HG02884 (cell line): ENCODE data around the gene ADRA1B.
"Not testable (repeated sequence)": the region's sequence is repeated elsewhere in the genome, so short reads cannot be mapped to it uniquely, and the experiment has no call there.

ENCODE experiments used
- ATAC-seq: cut with Tn5 transposase; IDR thresholded peaks from one replicate; pipeline ENCODE4 v1.9.1; 2021; ENCODE audit warnings: mild to moderate bottlenecking, moderate library complexity; ENCODE audit not compliant: unreplicated experiment

ADRA1B gene

GRCh38 chr5:159965031-159965837 lies 49.0 kb downstream of the ADRA1B start:
- no peak for ATAC-seq

GRCh38 chr5:159965838-159966128 lies 49.5 kb downstream of the ADRA1B start:
- not testable (repeated sequence) for ATAC-seq

- ATAC-seq, result no peak
Measured at GRCh38 chr5:159969966-159970365, 53.7 kb downstream of the ADRA1B start.

GRCh38 chr5:159971038-159971437 lies 54.8 kb downstream of the ADRA1B start:
- ATAC-seq, result no peak

GRCh38 chr5:159971514-159971913 lies 55.2 kb downstream of the ADRA1B start:
- no peak for ATAC-seq

- ATAC-seq, result no peak
Measured at GRCh38 chr5:159971931-159972461, 55.7 kb downstream of the ADRA1B start.

- ATAC-seq, result no peak
Measured at GRCh38 chr5:159972538-159973362, 56.5 kb downstream of the ADRA1B start.

- ATAC-seq, result no peak
Measured at GRCh38 chr5:159975462-159976019, 59.3 kb downstream of the ADRA1B start.

- no peak for ATAC-seq
Measured at GRCh38 chr5:159976921-159977320, 60.6 kb downstream of the ADRA1B start.

- no peak for ATAC-seq
Measured at GRCh38 chr5:159978358-159978757, 62.1 kb downstream of the ADRA1B start.

GRCh38 chr5:159982421-159983173 lies 66.3 kb downstream of the ADRA1B start:
- no peak for ATAC-seq

- peak; percentile 87 for ATAC-seq
Measured at GRCh38 chr5:159987031-159987674, 70.9 kb downstream of the ADRA1B start.

- ATAC-seq, result no peak
Measured at GRCh38 chr5:159990506-159990905, 74.2 kb downstream of the ADRA1B start.

GRCh38 chr5:159992566-159992965 lies 76.3 kb downstream of the ADRA1B start:
- no peak for ATAC-seq

- no peak for ATAC-seq
Measured at GRCh38 chr5:159993194-159993593, 76.9 kb downstream of the ADRA1B start.

GRCh38 chr5:159995907-159996306 lies 79.6 kb downstream of the ADRA1B start:
- no peak for ATAC-seq

GRCh38 chr5:160001457-160001856 lies 85.2 kb downstream of the ADRA1B start:
- ATAC-seq, result no peak

GRCh38 chr5:160007514-160007913 lies 91.2 kb downstream of the ADRA1B start:
- ATAC-seq, result no peak

GRCh38 chr5:160008529-160008876 lies 92.2 kb downstream of the ADRA1B start:
- ATAC-seq, result peak; percentile 5

- ATAC-seq, result peak; percentile 100
Measured at GRCh38 chr5:160008877-160009590, 92.8 kb downstream of the ADRA1B start, which contains the start of gene TTC1. TTC1 (plus strand) TSS chr5:160009139; CDS start chr5:160010529, 1,390 bp downstream.
